GM12872 (cell line): Measurements from ENCODE around the gene ZNF33A.

Source experiments
- CTCF ChIP-seq: IDR thresholded peaks from 3 replicates; pipeline ENCODE4 v1.5.1; 2011; ENCODE audit warnings: low read depth, mild to moderate bottlenecking, low read length, moderate library complexity; ENCODE audit not compliant: insufficient read depth

The ZNF33A gene

GRCh38 chr10:37992083-37992482 is 18.4 kb upstream of the ZNF33A start:
- no peak for TF ChIP-seq CTCF

- no peak for TF ChIP-seq CTCF
Observed at GRCh38 chr10:38003026-38003425, 7.4 kb upstream of the ZNF33A start.

- TF ChIP-seq CTCF: no peak
Observed at GRCh38 chr10:38003588-38003987, 6.9 kb upstream of the ZNF33A start.

GRCh38 chr10:38007551-38007950 is 2.9 kb upstream of the ZNF33A start:
- TF ChIP-seq CTCF: no peak

GRCh38 chr10:38007991-38008390 is 2.5 kb upstream of the ZNF33A start:
- TF ChIP-seq CTCF: no peak

GRCh38 chr10:38016354-38016753 is 5.9 kb downstream of the ZNF33A start:
- TF ChIP-seq CTCF: no peak

GRCh38 chr10:38025283-38025682 is 14.8 kb downstream of the ZNF33A start:
- TF ChIP-seq CTCF: no peak

- no peak for TF ChIP-seq CTCF
Observed at GRCh38 chr10:38027986-38028385, 17.5 kb downstream of the ZNF33A start.
